Lung microvascular endothelial cell (primary cell): ENCODE results near the gene CEBPA. TPM values are rescaled to one million over a fixed set of nuclear protein-coding genes. Genes with fewer than 3 reads are reported as not detected.

Source experiments
- DNase-seq, 2 donors: peaks; one replicate each; pipeline versions ENCODE4 v3.0.0 to v3.0.0-alpha.2; 2010; ENCODE audit warnings: low read depth in 2 of 2
- total RNA-seq: library from RNA; depleted of rRNA; stranded (reverse); fragments of >200 nt; gene quantifications from 2 replicates; pipeline ENCODE4 v1.2.1, GENCODE V29; 2014

CEBPA gene
- total RNA-seq, 1 donor from 2014 or later, result 0.20 TPM

DNA sequence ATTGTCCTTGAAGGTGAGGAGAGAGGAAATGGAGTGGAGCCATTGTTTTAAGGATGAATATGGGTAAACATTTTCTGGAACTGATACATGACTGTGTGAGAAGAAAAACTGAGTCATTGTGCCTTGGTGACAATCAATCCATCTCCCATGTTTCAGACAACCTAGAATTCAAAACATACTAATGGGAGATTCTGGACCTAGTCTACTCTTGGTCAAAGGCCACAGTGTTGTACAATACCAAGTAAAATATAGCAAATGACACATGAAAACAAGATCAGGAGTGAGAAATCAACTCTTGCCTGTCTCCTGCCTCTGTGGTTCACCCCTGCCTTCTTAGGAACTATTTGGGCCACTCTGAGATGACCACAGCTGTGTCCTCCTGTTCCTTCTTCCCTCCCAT is 13.1 kb downstream of the CEBPA start:
- no peak for DNase-seq

DNA sequence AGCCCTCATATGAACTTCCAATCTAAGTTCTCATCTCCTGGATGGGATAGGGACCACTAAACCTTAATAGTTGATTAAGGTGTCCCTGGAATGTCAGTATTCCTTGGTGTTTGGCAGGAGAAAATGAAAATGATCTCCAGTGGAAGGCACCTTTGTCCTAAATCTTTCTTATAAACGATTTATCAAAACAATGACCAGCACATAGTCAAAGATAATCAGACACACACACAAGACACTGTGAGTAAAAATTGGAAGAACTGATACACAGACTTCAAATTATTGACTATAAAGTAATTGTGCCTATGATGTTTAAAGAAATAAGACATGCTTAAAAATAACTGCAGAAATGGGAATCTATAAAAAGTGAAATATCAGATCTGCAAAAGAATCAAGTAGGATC is 13.7 kb downstream of the CEBPA start:
- no peak for DNase-seq

- no peak for DNase-seq
Observed at GRCh38 chr19:33287927-33288326, 14.4 kb downstream of the CEBPA start.

GRCh38 chr19:33287438-33287837 is 14.9 kb downstream of the CEBPA start:
- no peak for DNase-seq

DNA sequence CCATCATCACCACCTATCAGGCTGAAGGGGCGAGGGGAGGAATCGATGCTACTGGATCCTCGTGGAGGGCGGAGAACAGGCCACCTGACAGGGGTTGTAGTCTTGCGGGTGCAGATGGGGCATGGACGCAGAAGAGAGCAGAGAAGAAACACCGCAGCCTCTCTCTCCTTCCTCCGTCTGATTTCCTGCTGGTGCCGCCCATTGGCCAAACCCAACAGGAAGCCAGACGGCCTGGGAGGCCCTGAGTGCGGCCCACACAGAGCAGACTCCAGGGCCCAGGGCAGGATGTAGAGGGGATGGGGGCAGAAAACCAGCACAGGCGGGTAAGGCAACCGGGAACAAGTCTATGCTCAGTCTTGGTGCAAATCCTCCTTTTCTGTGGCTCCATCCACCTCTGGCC is 15.4 kb downstream of the CEBPA start:
- no peak for DNase-seq

DNA sequence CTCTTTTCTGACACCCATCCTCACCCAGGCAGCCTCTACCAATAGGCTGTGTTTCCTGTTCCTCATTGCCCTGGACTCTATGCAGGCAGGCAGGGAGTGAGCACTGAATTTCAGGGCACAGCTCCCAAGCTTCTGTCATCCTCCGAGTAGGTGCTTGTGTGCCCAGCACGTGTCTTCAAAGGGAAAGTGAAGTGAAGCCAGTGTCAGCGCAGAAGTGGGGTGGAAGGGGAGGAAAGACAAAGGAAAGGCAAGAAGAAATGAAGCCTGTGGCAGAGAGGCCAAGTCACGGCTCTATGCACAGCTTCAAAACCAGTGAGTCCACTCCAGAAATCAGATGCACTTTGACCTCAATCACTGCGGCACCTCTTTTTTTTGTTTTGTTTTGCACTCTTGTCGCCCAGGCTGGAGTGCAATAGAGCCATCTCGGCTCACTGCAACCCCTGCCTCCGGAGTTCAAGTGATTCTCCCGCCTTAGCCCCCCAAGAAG is 16.9 kb downstream of the CEBPA start:
- no peak for DNase-seq

- no peak for DNase-seq
Observed at GRCh38 chr19:33284756-33285155, 17.6 kb downstream of the CEBPA start.

DNA sequence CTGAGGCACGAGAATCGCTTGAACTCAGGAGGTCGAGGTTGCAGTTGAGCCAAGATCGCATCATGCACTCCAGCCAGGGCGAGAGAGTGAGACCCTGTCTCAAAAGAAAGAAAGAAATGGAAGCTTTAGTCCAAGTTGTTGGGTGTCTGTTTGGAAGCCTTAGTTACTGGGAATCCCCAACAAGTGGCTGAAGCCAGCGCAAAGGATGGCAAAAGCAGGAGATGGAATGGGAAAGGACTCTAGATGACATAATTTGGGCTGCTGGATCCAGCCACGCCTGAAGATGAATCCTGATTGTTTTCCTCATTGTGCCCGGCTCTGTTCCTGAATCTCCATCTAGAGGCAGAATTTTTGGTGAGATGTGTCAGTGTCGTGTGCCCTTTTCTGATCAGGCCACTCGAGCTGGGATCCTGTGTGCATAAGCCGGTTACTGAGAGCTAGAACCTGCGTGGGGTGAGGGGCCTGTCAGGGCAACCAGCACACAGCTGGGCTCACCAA is 18.1 kb downstream of the CEBPA start:
- DNase-seq, result no peak

DNA sequence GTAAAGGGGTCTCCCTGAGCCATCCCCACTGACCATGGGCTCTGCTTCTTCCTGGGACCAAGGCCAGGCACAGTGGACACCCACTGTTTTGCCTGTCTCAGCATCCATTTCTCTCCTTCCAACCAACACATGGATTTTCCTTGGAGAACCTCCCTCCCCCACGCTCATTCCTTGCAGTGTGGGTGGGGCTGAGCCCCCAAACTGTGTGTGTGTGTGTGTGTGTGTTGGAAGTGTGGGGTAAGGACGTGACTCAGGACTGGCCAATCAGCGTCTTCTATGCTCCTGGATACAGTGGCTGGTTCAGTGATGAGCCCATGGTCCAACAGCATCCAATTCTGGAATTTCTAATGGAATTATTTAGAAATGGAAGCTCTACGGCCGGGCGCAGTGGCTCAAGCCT is 18.7 kb downstream of the CEBPA start:
- DNase-seq, result no peak

- no peak for DNase-seq
Observed at GRCh38 chr19:33282036-33282671, 20.2 kb downstream of the CEBPA start.

DNA sequence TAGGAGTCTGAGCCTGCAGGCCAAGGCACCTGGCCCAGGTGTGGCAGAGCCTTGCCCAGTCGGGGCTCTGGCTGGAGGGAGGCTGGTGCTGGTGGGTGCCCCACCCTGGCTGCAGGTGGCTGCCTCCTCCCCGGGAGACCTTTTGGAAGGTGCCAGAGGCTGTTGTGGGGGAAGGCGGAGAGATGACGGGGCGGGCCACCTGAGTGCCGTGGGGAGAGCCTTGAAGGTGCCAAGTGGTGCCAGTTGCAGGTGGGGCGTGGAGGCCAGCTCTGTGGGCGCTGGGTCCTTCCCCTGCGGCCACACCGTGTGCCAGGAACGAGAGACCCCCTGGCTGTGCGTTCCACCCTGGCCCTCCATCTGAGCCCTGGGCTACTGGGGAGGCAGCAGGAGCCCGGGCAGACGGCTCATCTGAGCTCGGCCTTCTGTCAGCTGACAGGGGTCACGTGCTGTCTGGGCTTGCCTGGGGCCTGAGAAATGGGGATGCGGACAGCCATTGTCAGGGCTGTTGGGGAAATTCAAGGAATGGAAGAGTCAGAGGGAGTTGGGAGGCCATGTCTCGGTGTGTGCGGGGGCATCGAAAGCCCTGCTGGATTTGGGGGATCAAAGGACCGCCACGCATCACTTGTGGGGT is 20.9 kb downstream of the CEBPA start:
- no peak for DNase-seq

GRCh38 chr19:33280351-33280921 is 21.9 kb downstream of the CEBPA start:
- no peak for DNase-seq

- DNase-seq, result no peak
Observed at GRCh38 chr19:33279430-33280350, 22.6 kb downstream of the CEBPA start.

DNA sequence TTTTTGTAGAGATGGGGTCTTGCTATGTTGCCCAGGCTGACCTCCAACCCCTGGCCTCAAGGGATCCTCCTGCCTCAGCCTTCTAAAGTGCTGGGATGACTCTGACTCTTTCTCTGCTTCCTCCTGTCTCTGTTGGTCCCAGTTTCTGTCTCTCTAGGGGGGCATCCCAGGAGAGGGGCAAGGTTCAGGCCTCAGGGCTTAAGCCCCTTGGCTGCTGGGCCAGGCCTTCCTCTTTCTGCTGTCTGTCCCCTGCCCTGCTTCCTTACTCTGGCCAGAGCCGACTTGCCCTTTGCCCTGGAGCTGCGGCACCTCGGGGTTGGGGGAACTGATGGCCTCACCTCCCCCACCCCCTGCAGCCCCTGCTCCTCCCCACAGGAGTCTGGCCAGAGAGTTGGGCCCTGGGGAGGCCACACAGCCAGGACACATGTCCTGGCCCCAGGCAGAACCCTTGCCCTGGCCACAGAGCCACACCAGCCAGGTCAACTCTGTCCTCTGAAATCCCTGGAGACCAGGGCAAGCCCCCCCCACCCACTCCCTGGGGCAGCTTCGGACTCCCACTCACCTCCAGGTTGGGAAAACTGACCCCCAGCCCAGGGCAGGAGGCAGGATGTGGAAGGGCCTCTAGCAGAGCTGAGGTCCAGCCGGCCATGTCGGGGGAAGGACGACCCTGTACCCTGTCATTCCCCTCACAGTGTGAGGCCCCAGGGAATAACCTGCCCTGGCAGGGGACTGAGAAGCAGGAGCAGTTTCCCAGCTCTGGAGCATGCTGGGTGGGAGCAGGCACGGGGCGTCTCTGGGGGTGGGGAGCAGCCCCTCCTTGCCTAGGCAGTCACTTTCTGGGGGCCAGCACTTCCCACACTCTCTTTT is 23.7 kb downstream of the CEBPA start:
- no peak for DNase-seq

DNA sequence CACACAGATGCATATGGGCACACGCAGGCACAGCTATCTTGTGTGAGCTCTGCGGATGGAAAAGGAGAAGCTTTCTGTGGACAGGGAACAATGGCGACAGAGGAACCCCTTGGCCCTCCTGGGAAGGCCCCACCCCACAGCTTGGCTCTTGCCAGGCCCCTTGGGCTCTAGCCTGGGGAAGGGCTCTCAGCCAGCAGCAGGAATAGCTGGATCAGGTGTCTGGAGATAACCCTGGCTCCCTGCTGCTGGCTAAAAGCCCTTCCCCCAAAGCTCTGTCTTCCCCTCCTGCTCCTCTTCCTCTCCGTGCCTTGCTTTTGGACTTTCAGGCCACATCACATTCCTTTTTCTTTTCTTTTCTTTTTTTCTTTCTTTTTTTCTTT is 24.3 kb downstream of the CEBPA start:
- DNase-seq, result no peak

GRCh38 chr19:33277434-33277833 is 24.9 kb downstream of the CEBPA start:
- no peak for DNase-seq

DNA sequence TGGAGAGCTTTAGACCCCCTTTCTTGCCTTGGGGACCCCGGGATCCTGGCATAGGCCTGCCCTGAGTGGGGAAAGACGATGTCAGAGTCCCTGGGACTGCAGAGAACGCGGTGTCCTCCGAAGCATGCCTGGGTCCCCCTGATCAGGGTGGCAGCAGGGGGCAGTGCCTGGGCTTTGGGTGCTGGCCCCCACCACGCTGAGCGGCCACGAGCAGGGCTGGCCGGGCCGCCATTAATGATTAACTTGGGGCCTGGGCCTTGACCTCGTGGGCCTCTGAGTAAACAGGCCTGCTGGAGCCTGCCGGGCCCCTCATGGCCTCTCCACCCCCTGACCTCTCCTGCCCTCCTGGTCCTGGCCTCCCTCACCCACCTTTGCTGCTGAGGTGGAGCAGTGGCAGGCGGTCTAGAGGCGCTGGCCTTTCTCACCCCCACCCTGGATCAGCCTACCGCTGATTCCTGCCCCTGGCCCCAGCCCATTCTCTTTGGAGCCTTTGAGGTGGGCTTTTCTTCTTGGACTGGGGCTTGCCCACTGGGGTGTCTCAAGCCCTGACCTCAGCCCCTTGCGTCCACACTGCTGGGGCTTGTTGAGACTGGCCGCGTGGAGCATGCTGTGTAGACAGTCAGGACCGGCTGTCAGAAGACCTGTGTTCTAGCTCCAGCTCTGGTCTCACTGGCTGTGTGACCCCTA is 26.3 kb downstream of the CEBPA start:
- DNase-seq, result no peak

GRCh38 chr19:33275559-33275932 is 26.8 kb downstream of the CEBPA start:
- no peak for DNase-seq

DNA sequence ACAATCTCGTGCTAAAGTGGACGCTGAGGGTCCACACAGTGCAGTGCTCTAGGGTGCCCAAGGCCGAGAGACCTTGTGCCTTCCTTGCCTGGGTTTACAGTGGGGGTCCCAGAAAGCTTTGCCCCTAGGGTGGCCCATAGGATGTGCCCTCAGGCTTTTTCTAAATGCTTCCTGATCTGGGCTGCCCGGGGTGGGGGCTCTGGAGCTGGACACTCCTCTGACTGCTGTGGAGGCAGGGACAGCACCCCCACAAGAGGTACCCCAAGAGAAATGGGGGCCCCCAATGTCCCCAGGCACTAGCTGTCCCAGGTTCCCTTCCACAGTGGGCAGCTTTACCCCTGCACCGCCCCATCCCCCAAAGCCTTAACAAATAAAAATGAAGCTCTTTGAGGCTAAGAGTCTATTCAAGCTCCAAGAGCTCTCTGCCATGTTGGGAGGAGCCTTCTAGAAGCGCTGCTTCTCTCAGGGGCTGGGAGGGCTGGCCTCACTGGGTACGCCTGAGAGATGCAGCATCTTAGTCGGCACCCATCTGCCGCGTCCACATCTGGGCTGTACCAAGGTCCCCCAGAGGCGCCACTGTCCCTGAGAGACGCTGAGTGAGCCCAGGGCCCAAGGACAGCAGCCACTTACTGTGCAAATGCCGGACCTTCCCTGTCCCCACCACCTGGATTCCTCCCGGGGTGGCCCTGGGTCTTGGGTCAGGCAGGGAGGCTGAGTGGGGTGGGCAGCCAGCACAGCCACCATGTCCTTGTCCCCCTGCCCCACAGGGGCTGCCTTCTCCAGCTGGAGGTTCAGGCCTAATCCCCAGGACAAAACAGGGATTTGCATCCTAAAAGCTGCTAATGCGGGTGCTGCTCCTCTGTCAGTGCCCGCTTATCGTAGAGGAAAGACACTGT is 27.4 kb downstream of the CEBPA start:
- no peak for DNase-seq
